AG04449 (cell line): ENCODE measurements around the gene TGM6.

ENCODE experiments used
- CTCF ChIA-PET: fragments of 350-600 bp; formaldehyde crosslinking; extraction: SDS; loops from one replicate; lab custom pipeline; 2021; ENCODE audit warnings: antibody characterized with exemption; lab: Yijun Ruan, JAX
- POLR2A ChIA-PET: fragments of 400-600, 350-600 bp; formaldehyde crosslinking; extraction: SDS; loops from one replicate; lab custom pipeline; 2020; ENCODE audit warnings: antibody characterized with exemption, inconsistent platforms; lab: Yijun Ruan, JAX
- DNase-seq: peaks from one replicate; pipeline ENCODE4 v3.0.0-alpha.2; 2010; ENCODE audit warnings: low read depth, low spot score
- H3K4me3 ChIP-seq: 2 replicates; pipeline ENCODE4 v1.5.1; 2011; ENCODE audit warnings: low read depth, mild to moderate bottlenecking, control low read depth, low read length
- CTCF ChIP-seq: IDR thresholded peaks from one replicate; pipeline ENCODE4 v1.5.1; 2011; ENCODE audit warnings: mild to moderate bottlenecking, moderate library complexity, low read length, control low read depth, inconsistent platforms; ENCODE audit not compliant: insufficient read depth; ENCODE audit errors: missing control alignments

Gene TGM6

GRCh38 chr20:2380601-2381000 lies at the start of gene TGM6:
Gene TGM6, plus strand, starts transcription at chr20:2380901. Its CDS starts 68 bp downstream, at chr20:2380969.
- CTCF ChIA-PET: interaction anchor here (0.8 kb wide), 1 partner anchor 24 kb away, joined by 3 read pairs; no protein-coding TSS in a partner anchor
- POLR2A ChIA-PET: no interaction called here

GRCh38 chr20:2331106-2331505 lies 49.6 kb upstream of the TGM6 start:
- TF ChIP-seq CTCF: no peak
- ChIA-PET POLR2A (no interaction called here), CTCF (interaction anchor here (1.2 to 1.5 kb wide), 2 partner anchors 72 to 95 kb away, joined by 3 to 4 read pairs; no protein-coding TSS in a partner anchor)
- DNase-seq: no peak
- H3K4me3 ChIP-seq: no peak overlapping the region

More at GRCh38 chr20:2380601-2381000, at the start of gene TGM6:
- TF ChIP-seq CTCF: no peak
- no peak for DNase-seq
- H3K4me3 ChIP-seq: no peak within 1 kb of the TSS

GRCh38 chr20:2331901-2332565 lies 48.7 kb upstream of the TGM6 start:
- H3K4me3 ChIP-seq: no peak overlapping the region
- CTCF ChIA-PET: interaction anchor here (1.5 kb wide), 1 partner anchor 71 kb away, joined by 3 read pairs; no protein-coding TSS in a partner anchor
- no peak for DNase-seq
- POLR2A ChIA-PET: no interaction called here
- TF ChIP-seq CTCF: no peak

DNA sequence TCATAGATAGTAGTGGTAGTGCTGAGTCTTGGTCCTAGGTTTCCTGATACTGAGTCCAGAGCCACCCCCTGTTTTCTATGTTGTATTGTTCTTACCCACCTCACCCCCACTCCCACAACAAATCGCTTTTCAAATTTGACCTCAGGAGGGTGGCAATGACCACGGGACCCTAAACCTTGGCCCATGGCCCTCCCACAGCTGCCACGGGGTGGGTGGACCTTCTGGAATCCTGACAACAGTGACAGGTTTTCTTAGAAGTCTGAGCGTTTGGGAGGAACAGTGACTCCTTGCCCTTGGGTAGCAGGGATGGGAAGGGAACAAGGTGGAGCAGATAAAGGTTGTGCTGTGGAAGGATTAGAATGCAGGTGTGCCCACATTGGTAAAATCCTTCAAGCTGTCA lies 48.0 kb upstream of the TGM6 start:
- TF ChIP-seq CTCF: no peak
- POLR2A ChIA-PET: no interaction called here
- CTCF ChIA-PET: no interaction called here
- DNase-seq: no peak
- no peak overlapping the region for H3K4me3 ChIP-seq

- CTCF ChIA-PET: no interaction called here
- no peak for DNase-seq
- POLR2A ChIA-PET: interaction anchor here (0.8 kb wide), 1 partner anchor 19 kb away, joined by 3 read pairs; no protein-coding TSS in a partner anchor
- no peak overlapping the region for H3K4me3 ChIP-seq
- TF ChIP-seq CTCF: no peak
These were observed 46.9 kb upstream of the TGM6 start for GRCh38 chr20:2333821-2334220.

DNA sequence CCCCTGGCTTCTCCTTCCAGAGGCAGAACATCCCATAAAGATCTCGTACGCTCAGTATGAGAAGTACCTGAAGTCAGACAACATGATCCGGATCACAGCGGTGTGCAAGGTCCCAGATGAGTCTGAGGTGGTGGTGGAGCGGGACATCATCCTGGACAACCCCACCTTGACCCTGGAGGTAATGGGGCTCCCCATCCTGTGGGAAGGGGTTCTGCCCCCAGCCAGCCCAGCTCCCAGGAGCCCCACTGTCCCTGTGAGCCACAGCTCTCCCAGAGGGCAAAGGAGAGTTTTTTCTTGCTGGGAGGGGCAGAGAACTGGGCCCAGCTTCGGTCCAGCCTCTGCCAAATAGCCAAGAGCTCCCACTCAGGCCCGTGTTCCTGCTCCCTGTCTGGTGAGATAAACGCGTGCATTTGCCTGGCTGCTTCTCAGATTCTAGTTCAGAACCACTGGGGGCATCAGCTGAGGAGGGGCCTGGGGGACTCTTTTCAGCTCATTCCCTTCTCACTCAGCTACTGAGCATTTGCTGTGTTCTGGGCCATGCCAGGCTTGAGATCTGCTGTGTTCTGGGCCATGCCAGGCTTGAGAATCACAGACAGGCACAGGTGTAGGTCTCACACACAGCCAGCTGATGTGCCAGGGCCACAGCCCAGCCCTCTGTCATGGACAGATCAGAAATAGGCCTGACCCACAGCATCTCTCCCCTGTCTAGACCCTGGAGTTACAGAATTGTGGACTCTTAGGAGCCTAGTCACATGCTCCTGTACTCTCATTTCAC lies 45.4 kb upstream of the TGM6 start:
- no peak for TF ChIP-seq CTCF
- CTCF ChIA-PET: no interaction called here
- no peak overlapping the region for H3K4me3 ChIP-seq
- POLR2A ChIA-PET: no interaction called here
- DNase-seq: no peak
